CD8-positive, alpha-beta memory T cell (primary cell): ENCODE results near the gene IL23R. TPM values are rescaled to one million over a fixed set of nuclear protein-coding genes. Genes with fewer than 3 reads are reported as not detected.
"Not testable (repeated sequence)": the region's sequence is repeated elsewhere in the genome, so short reads cannot be mapped to it uniquely, and the experiment has no call there.

Experiments used
- CTCF ChIA-PET: fragments of 350-600 bp; sonication (Branson Sonifier 250); formaldehyde crosslinking; loops from one replicate; lab custom pipeline; 2021; ENCODE audit warnings: antibody characterized with exemption; lab: Charles Lee
- POLR2A ChIA-PET: fragments of 350-600 bp; sonication (Branson Sonifier 250); formaldehyde crosslinking; loops from one replicate; lab custom pipeline; 2021; ENCODE audit warnings: antibody characterized with exemption; lab: Charles Lee
- DNase-seq, 5 donors: peaks; one replicate each; pipeline versions ENCODE4 v3.0.0 to v3.0.0-alpha.2; 2020 to 2022; ENCODE audit warnings: mixed read lengths in 1 of 5
- H3K27ac ChIP-seq: one replicate; pipeline ENCODE4 v1.7.0; 2013; ENCODE audit warnings: low read depth, mild to moderate bottlenecking, low read length, moderate library complexity
- H3K27me3 ChIP-seq: 2 replicates; pipeline ENCODE4 v1.7.0; 2013; ENCODE audit warnings: low read length, mild to moderate bottlenecking; ENCODE audit not compliant: insufficient read depth, poor library complexity, severe bottlenecking
- H3K36me3 ChIP-seq: 2 replicates; pipeline ENCODE4 v1.7.0; 2013; ENCODE audit warnings: mild to moderate bottlenecking, low read length, moderate library complexity; ENCODE audit not compliant: insufficient read depth
- H3K4me1 ChIP-seq: 2 replicates; pipeline ENCODE4 v1.7.0; 2013; ENCODE audit warnings: mild to moderate bottlenecking, low read length, moderate library complexity; ENCODE audit not compliant: insufficient read depth
- H3K4me3 ChIP-seq: 2 replicates; pipeline ENCODE4 v1.7.0; 2013; ENCODE audit warnings: mild to moderate bottlenecking, low read length
- H3K9me3 ChIP-seq: 2 replicates; pipeline ENCODE4 v1.7.0; 2013; ENCODE audit warnings: mild to moderate bottlenecking, low read length
- H3K27ac Mint-ChIP-seq, 8 donors: one replicate each; pipeline ENCODE4 v1.8.0; 2020 to 2021; ENCODE audit warnings: mixed read lengths in 8 of 8, mild to moderate bottlenecking in 6 of 8, inconsistent platforms in 3 of 8, moderate library complexity in 3 of 8
- H3K27me3 Mint-ChIP-seq, 2 donors: one replicate each; pipeline ENCODE4 v1.8.0; 2020 to 2021; ENCODE audit warnings: mixed read lengths in 2 of 2, mild to moderate bottlenecking in 1 of 2, moderate library complexity in 1 of 2
- H3K36me3 Mint-ChIP-seq, 3 donors: one replicate each; pipeline ENCODE4 v1.8.0; 2020 to 2021; ENCODE audit warnings: mixed read lengths in 3 of 3, inconsistent platforms in 1 of 3, mild to moderate bottlenecking in 1 of 3
- H3K4me1 Mint-ChIP-seq, 3 donors: one replicate each; pipeline ENCODE4 v1.8.0; 2020 to 2021; ENCODE audit warnings: mixed read lengths in 3 of 3, inconsistent platforms in 1 of 3, mild to moderate bottlenecking in 1 of 3
- H3K4me3 Mint-ChIP-seq, 7 donors: one replicate each; pipeline ENCODE4 v1.8.0; 2020 to 2021; ENCODE audit warnings: mixed read lengths in 7 of 7, mild to moderate bottlenecking in 6 of 7, moderate library complexity in 4 of 7, inconsistent platforms in 2 of 7
- H3K9me3 Mint-ChIP-seq, 5 donors: one replicate each; pipeline ENCODE4 v1.8.0; 2020 to 2022; ENCODE audit warnings: mixed read lengths in 5 of 5, mild to moderate bottlenecking in 3 of 5, moderate library complexity in 2 of 5, inconsistent platforms in 1 of 5
- polyA plus RNA-seq: library from polyadenylated mRNA; unstranded; fragments of 300-500 nt; fragmentation: Illumina TruSeq; gene quantifications from one replicate; pipeline ENCODE4 v1.2.3, GENCODE V29; 2021
- total RNA-seq, 2 experiments: library from RNA; stranded (reverse); gene quantifications; one replicate each; pipeline ENCODE4 v1.2.3, GENCODE V29; 2021

Gene IL23R
- total and polyA plus RNA-seq, 3 experiments from 2014 or later, result 1.6 to 9.2 (median 1.7) TPM

GRCh38 chr1:67130673-67131072 is 35.6 kb upstream of the IL23R start:
- Histone ChIP-seq H3K27me3 (no peaks in the 10 kb centered on the region), H3K27ac (no peak overlapping the region), H3K4me3 (no peak overlapping the region), H3K9me3 (no peaks in the 10 kb centered on the region), H3K4me1 (no peaks in the 10 kb centered on the region), H3K36me3 (no peaks in the 10 kb centered on the region)
- H3K4me3 Mint-ChIP-seq, result no peak overlapping the region
- H3K36me3 Mint-ChIP-seq, result no peaks in the 10 kb centered on the region
- no peaks in the 10 kb centered on the region for H3K9me3 Mint-ChIP-seq
- no peak overlapping the region for H3K27ac Mint-ChIP-seq
- H3K4me1 Mint-ChIP-seq, result peaks cover 5 to 9% (median 6%) of the 10 kb centered on the region in 3 donors
- DNase-seq, result no peak
- H3K27me3 Mint-ChIP-seq, result peaks cover 3 to 12% of the 10 kb centered on the region in 2 donors
- ChIA-PET POLR2A (no interaction called here), CTCF (no interaction called here)

GRCh38 chr1:67133177-67133576 is 33.1 kb upstream of the IL23R start:
- ChIA-PET CTCF (no interaction called here), POLR2A (no interaction called here)
- H3K27ac ChIP-seq, result no peak overlapping the region
- Mint-ChIP-seq H3K27me3 (peaks cover 4 to 21% of the 10 kb centered on the region in 2 donors), H3K27ac (no peak overlapping the region), H3K4me3 (no peak overlapping the region), H3K4me1 (peaks cover 5 to 9% (median 6%) of the 10 kb centered on the region in 3 donors), H3K36me3 (no peaks in the 10 kb centered on the region), H3K9me3 (no peaks in the 10 kb centered on the region)
- no peaks in the 10 kb centered on the region for H3K4me1 ChIP-seq
- no peaks in the 10 kb centered on the region for H3K36me3 ChIP-seq
- no peaks in the 10 kb centered on the region for H3K9me3 ChIP-seq
- H3K27me3 ChIP-seq, result no peaks in the 10 kb centered on the region
- H3K4me3 ChIP-seq, result no peak overlapping the region
- no peak for DNase-seq

- Histone ChIP-seq H3K9me3 (no peaks in the 10 kb centered on the region), H3K4me1 (no peaks in the 10 kb centered on the region), H3K4me3 (no peak within 1 kb of the TSS), H3K27me3 (no peaks in the 10 kb centered on the region), H3K36me3 (no peaks in the 10 kb centered on the region), H3K27ac (no peak within 1 kb of the TSS)
- Mint-ChIP-seq H3K4me1 (peaks cover 5 to 9% (median 6%) of the 10 kb centered on the region in 3 donors), H3K36me3 (no peaks in the 10 kb centered on the region), H3K27ac (peak within 1 kb of the TSS in 3 of 8 donors; percentile 11 to 63 (median 30)), H3K27me3 (peaks cover 4 to 25% of the 10 kb centered on the region in 2 donors), H3K4me3 (peak within 1 kb of the TSS in 6 of 7 donors; percentile 71 to 81 (median 75)), H3K9me3 (no peaks in the 10 kb centered on the region)
- CTCF ChIA-PET, result interaction anchor here (1.9 kb wide), 1 partner anchor 8 kb away, joined by 5 read pairs; no protein-coding TSS in a partner anchor
- POLR2A ChIA-PET, result no interaction called here
- DNase-seq, result peak in 1 of 5 donors; percentile 6
Measured at GRCh38 chr1:67134695-67135094, 31.6 kb upstream of the IL23R start, which contains the start of gene C1orf141. Gene C1orf141, minus strand, starts transcription at chr1:67134970. Its CDS starts 7,730 bp downstream, at chr1:67127240.

- Mint-ChIP-seq H3K27ac (no peak overlapping the region), H3K9me3 (no peaks in the 10 kb centered on the region), H3K4me3 (no peak overlapping the region), H3K36me3 (no peaks in the 10 kb centered on the region), H3K4me1 (peaks cover 5 to 9% (median 6%) of the 10 kb centered on the region in 3 donors), H3K27me3 (peaks cover 4 to 25% of the 10 kb centered on the region in 2 donors)
- Histone ChIP-seq H3K27me3 (no peaks in the 10 kb centered on the region), H3K9me3 (no peaks in the 10 kb centered on the region), H3K4me3 (no peak overlapping the region), H3K4me1 (no peaks in the 10 kb centered on the region), H3K36me3 (no peaks in the 10 kb centered on the region), H3K27ac (no peak overlapping the region)
- POLR2A ChIA-PET, result no interaction called here
- no peak for DNase-seq
- CTCF ChIA-PET, result interaction anchor here (0.6 to 1.9 kb wide), 2 partner anchors 9 to 401 kb away, joined by 3 to 5 read pairs; no protein-coding TSS in a partner anchor
Measured at GRCh38 chr1:67135354-67135753, 30.9 kb upstream of the IL23R start.

GRCh38 chr1:67137307-67137753 is 28.9 kb upstream of the IL23R start:
- no peaks in the 10 kb centered on the region for H3K27me3 ChIP-seq
- no peak for DNase-seq
- peaks cover 9 to 11% (median 10%) of the 10 kb centered on the region in 3 donors for H3K4me1 Mint-ChIP-seq
- no peak overlapping the region for H3K4me3 ChIP-seq
- no peak overlapping the region for H3K27ac Mint-ChIP-seq
- no peak overlapping the region for H3K4me3 Mint-ChIP-seq
- CTCF ChIA-PET, result no interaction called here
- no peaks in the 10 kb centered on the region for H3K36me3 Mint-ChIP-seq
- no peaks in the 10 kb centered on the region for H3K36me3 ChIP-seq
- H3K9me3 Mint-ChIP-seq, result no peaks in the 10 kb centered on the region
- H3K27me3 Mint-ChIP-seq, result peaks cover 4 to 25% of the 10 kb centered on the region in 2 donors
- no peak overlapping the region for H3K27ac ChIP-seq
- H3K4me1 ChIP-seq, result no peaks in the 10 kb centered on the region
- no peaks in the 10 kb centered on the region for H3K9me3 ChIP-seq
- POLR2A ChIA-PET, result no interaction called here

DNA sequence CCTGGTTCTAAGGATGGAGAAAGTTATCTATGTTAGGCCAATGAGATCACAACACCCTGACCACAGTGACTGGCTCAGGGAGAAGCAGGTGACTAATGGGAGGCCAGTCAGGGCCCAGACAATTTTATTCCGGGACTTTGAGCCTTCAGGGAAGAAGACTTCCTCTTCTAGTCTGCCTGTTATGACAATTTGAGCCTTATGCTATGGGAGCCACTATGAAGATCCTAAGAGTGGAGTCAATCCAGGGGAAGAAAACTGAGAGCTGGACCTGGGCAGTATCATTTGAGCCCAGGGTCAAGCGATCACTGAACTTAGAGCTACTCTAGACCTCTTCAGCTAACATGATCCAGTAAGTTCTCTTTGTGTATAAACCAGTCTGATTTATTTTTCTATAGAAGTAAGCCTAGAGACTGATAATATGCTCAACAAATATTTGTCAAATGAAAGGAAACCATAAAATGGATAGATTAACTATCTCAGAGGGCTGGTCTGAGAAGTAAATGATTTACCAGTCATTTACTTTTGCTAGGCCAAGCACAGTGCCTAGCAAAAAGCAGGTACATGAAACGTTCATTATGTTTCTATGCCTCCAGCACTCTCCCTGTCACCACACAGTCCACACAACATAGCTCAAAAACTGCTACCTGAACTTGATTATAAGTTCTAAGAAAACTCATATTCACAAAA is 27.3 kb upstream of the IL23R start:
- Mint-ChIP-seq H3K4me1 (peaks cover 23 to 24% (median 24%) of the 10 kb centered on the region in 3 donors), H3K36me3 (no peaks in the 10 kb centered on the region), H3K9me3 (no peaks in the 10 kb centered on the region), H3K27me3 (peaks cover 4 to 25% of the 10 kb centered on the region in 2 donors), H3K27ac (no peak overlapping the region), H3K4me3 (no peak overlapping the region)
- H3K4me3 ChIP-seq, result no peak overlapping the region
- no peaks in the 10 kb centered on the region for H3K36me3 ChIP-seq
- ChIA-PET CTCF (interaction anchor here (0.9 kb wide), 1 partner anchor 73 kb away, joined by 3 read pairs; no protein-coding TSS in a partner anchor), POLR2A (no interaction called here)
- H3K27me3 ChIP-seq, result no peaks in the 10 kb centered on the region
- peaks cover 14% of the 10 kb centered on the region for H3K4me1 ChIP-seq
- DNase-seq, result no peak
- no peaks in the 10 kb centered on the region for H3K9me3 ChIP-seq
- H3K27ac ChIP-seq, result no peak overlapping the region

DNA sequence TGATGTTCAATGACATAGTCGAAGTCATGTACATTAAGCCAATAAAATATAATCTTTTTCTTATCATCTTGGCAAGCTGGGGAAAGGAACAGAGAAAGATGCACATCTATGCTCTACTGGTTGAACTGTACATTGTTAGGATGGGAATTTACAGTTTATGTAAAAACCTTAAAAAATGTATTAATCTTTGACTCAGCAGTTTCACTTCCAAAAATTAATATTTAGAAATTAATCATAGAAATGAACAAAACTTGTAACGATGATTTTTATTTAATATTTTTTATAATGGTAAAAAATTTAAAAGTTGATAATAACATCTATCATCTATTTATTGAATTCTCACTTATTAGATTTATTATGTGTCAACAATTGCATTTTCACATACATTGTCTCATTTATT is 25.8 kb upstream of the IL23R start:
- ChIA-PET POLR2A (no interaction called here), CTCF (no interaction called here)
- peaks cover 23 to 26% (median 25%) of the 10 kb centered on the region in 3 donors for H3K4me1 Mint-ChIP-seq
- H3K27me3 Mint-ChIP-seq, result peaks cover 2 to 15% of the 10 kb centered on the region in 2 donors
- H3K36me3 Mint-ChIP-seq, result no peaks in the 10 kb centered on the region
- Histone ChIP-seq H3K4me1 (peaks cover 22% of the 10 kb centered on the region), H3K27ac (no peak overlapping the region), H3K4me3 (no peak overlapping the region), H3K36me3 (no peaks in the 10 kb centered on the region), H3K9me3 (no peaks in the 10 kb centered on the region), H3K27me3 (no peaks in the 10 kb centered on the region)
- H3K4me3 Mint-ChIP-seq, result no peak overlapping the region
- H3K27ac Mint-ChIP-seq, result no peak overlapping the region
- H3K9me3 Mint-ChIP-seq, result no peaks in the 10 kb centered on the region
- DNase-seq, result no peak

DNA sequence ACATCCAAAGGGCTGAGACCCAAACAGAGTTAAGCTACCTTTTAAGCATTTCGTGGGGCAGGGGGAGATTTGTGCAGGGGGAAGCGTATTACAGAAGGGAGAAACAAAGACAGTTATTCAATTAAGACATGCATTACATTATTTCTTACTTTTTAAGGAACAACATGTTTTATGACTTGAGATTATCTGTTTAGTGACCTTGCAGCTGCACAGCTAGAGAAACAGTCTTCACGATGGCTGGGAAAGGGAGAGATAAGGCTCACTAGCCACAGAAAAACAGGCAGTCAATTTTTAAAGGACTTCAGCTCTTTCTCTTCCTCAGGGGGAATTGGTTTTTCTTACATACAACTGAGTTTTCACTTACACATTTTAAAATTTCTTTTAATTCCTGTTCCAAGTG is 24.4 kb upstream of the IL23R start:
- CTCF ChIA-PET, result interaction anchor here (0.8 to 2.0 kb wide), 5 partner anchors 15 to 146 kb away, joined by 3 to 9 read pairs (median 3); no protein-coding TSS in a partner anchor
- H3K36me3 Mint-ChIP-seq, POLR2A ChIA-PET: not testable (repeated sequence)

More for the DNA sequence above, 24.4 kb upstream of the IL23R start:
- Mint-ChIP-seq H3K4me1 (peaks cover 33 to 38% (median 34%) of the 10 kb centered on the region in 3 donors), H3K27ac (peak overlapping the region in 3 of 8 donors; percentile 26 to 71 (median 39)), H3K27me3 (peaks cover 0 to 12% of the 10 kb centered on the region in 2 donors), H3K4me3 (peak overlapping the region in 1 of 7 donors; percentile 0)
- H3K36me3 ChIP-seq, H3K4me3 ChIP-seq, DNase-seq, H3K9me3 ChIP-seq, H3K9me3 Mint-ChIP-seq, H3K27me3 ChIP-seq: not testable (repeated sequence)
- Histone ChIP-seq H3K4me1 (peaks cover 22% of the 10 kb centered on the region), H3K27ac (peak overlapping the region; percentile 6)
